Superior temporal gyrus (tissue), 1 donor: ENCODE results near the gene C22orf31.
"Not testable (repeated sequence)": the region's sequence is repeated elsewhere in the genome, so short reads cannot be mapped to it uniquely, and the experiment has no call there.

ENCODE experiments used
- DNase-seq: peaks from one replicate; pipeline ENCODE4 v3.0.0-alpha.2; 2016; ENCODE audit errors: extremely low spot score

C22orf31 gene

GRCh38 chr22:29055192-29055830 is 6.3 kb downstream of the C22orf31 start:
- no peak for DNase-seq

GRCh38 chr22:29054251-29054767 is 7.3 kb downstream of the C22orf31 start:
- no peak for DNase-seq

GRCh38 chr22:29053048-29053702 is 8.5 kb downstream of the C22orf31 start:
- DNase-seq, result no peak

GRCh38 chr22:29050457-29050856 is 11.2 kb downstream of the C22orf31 start:
- no peak for DNase-seq

GRCh38 chr22:29049655-29050263 is 11.9 kb downstream of the C22orf31 start:
- DNase-seq, result no peak

GRCh38 chr22:29048822-29049654 is 12.6 kb downstream of the C22orf31 start:
- no peak for DNase-seq

- DNase-seq, result no peak
Measured at GRCh38 chr22:29044657-29045176, 16.9 kb downstream of the C22orf31 start.

GRCh38 chr22:29043906-29044575 is 17.6 kb downstream of the C22orf31 start:
- DNase-seq, result peak; percentile 36

GRCh38 chr22:29041408-29041807 is 20.2 kb downstream of the C22orf31 start:
- no peak for DNase-seq

- DNase-seq, result peak; percentile 94
Measured at GRCh38 chr22:29040385-29041275, 21.0 kb downstream of the C22orf31 start.

GRCh38 chr22:29039684-29040083 is 21.9 kb downstream of the C22orf31 start:
- not testable (repeated sequence) for DNase-seq

- DNase-seq, result no peak
Measured at GRCh38 chr22:29039148-29039547, 22.5 kb downstream of the C22orf31 start.

GRCh38 chr22:29037340-29037932 is 24.2 kb downstream of the C22orf31 start:
- DNase-seq, result no peak

- DNase-seq, result no peak
Measured at GRCh38 chr22:29032584-29032983, 29.0 kb downstream of the C22orf31 start.

- no peak for DNase-seq
Measured at GRCh38 chr22:29032014-29032475, 29.6 kb downstream of the C22orf31 start.

- DNase-seq, result no peak
Measured at GRCh38 chr22:29031227-29032011, 30.2 kb downstream of the C22orf31 start.

GRCh38 chr22:29030618-29031226 is 30.9 kb downstream of the C22orf31 start:
- no peak for DNase-seq

GRCh38 chr22:29030016-29030617 is 31.5 kb downstream of the C22orf31 start:
- DNase-seq, result no peak
